GM20000 (cell line): ENCODE data around the gene CD99L2.

Experiments
- DNase-seq: peaks from one replicate; pipeline ENCODE4 v3.0.0; 2012; ENCODE audit warnings: low spot score
- CTCF ChIP-seq: IDR thresholded peaks from 2 replicates; pipeline ENCODE4 v1.5.1; 2012; ENCODE audit warnings: mild to moderate bottlenecking, control low read depth; ENCODE audit errors: extremely low read depth, missing control alignments

CD99L2 gene

DNA sequence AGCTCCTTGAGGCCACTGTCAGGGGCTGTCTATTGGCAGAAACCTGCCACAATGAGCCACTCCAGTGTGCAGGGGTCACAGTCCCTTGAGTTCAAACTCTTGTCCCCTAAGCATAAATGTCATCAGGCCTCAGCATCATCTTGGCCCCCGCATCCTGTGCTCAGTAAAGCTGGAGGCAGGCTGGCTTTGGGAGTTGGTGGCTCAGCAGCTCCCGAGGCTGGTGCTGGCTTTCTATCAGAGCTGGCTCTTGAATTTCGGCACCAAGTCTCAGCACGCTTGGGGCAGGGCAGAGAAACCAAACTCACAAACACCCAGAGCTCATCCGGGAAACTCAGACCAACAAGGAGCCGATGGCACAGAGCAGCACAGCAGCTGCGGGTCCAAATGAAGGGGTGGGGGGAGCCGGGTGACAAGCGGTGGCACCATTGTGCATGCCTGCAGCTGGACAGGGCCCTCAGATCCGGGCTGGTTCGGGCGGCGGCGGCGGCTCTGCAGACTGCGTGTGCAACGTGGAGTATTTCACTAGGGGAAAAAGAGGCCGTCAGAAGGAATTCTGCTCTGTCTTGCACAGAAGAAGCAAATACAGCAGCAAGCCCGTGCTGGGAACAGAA is 129.8 kb downstream of the CD99L2 start:
- TF ChIP-seq CTCF = no peak
- DNase-seq = no peak

GRCh38 chrX:150768132-150768485 is 130.4 kb downstream of the CD99L2 start:
- no peak for TF ChIP-seq CTCF
- no peak for DNase-seq

- no peak for DNase-seq
- no peak for TF ChIP-seq CTCF
Observed at GRCh38 chrX:150767475-150768131, 130.9 kb downstream of the CD99L2 start.

- DNase-seq = no peak
- TF ChIP-seq CTCF = no peak
Observed at GRCh38 chrX:150767045-150767395, 131.4 kb downstream of the CD99L2 start.

DNA sequence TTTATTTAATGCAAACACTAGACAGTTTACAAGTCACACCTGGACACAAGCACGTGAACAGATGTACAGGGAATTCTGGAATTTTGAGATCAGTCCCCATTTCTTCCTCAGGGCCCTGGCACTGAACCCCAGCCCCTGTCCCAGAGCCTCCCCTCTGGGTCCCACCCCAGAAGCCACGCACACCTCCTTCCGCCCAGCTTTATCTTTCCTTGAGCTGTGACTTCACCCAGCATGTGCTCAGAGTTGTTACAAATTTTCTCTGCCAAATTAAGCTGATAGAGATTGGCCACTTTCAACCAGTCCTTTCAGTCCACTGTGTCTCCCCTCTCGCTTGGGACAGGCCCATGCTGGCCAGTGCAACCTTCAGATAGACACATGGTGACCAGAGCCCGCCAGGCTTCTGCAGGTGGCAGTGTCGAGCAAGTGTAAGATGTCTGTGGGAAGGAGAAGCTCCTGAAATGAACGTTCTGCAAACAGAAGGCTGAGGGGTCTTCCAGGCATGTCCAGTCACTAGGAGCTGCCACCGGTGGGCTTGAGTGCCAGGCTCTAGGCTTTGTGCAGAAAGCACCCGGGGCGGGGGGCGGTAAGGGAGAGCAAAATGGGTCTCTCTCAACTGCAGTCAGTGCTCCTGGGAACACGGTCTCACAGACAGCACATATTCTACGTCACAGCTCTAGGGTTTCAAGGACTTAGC is 132.0 kb downstream of the CD99L2 start:
- no peak for TF ChIP-seq CTCF
- no peak for DNase-seq

DNA sequence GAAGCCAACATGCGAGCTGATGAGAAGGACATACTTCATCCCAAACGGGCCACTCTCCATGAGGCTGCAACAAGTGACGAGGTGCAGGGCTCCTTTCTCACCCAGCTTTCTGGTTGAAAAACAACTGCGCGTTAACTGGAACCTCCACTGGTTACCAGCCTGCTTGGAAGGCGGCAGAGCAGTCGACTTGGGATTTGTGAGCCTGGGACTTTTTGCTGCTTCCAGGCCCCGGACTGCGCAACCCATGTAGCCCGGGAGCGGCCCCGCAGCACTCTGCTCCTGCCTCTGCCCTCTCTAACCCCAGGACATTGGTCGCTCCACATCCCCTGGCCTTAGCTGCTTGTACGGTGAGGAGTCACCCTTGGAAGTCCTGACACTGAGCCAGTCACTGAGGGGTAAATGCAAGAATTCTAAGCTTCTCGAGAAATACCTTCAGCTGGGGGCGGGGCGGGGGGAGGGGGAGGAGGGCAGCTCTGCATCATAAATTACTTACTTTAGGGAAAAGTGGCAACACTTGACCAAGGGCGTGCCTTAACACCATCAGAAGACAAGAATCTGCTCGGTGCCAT is 132.6 kb downstream of the CD99L2 start:
- TF ChIP-seq CTCF = no peak
- DNase-seq = no peak

- DNase-seq = no peak
- no peak for TF ChIP-seq CTCF
Observed at GRCh38 chrX:150765237-150765636, 133.2 kb downstream of the CD99L2 start.
